K562 (cell line): ENCODE results near the gene SEPTIN1. TPM values are rescaled to one million over a fixed set of nuclear protein-coding genes. Genes with fewer than 3 reads are reported as not detected.

Source experiments
- ASH1L ChIP-seq: fragments of 450-650 bp; IDR thresholded peaks from 2 replicates; pipeline ENCODE4 v1.6.1; 2018; ENCODE audit warnings: borderline replicate concordance, mild to moderate bottlenecking, low read depth; ENCODE audit not compliant: partially characterized antibody
- ELF1 ChIP-seq: fragments of 200-800 bp; sonication (Bioruptor generic); IDR thresholded peaks from 2 replicates; pipeline ENCODE4 v1.6.1; 2016; ENCODE audit warnings: missing genetic modification characterization, missing compliant biosample characterization
- ETV1 ChIP-seq: fragments of 450-650 bp; conservative IDR thresholded peaks from 2 replicates; pipeline ENCODE4 v1.6.1; 2016; ENCODE audit warnings: missing genetic modification characterization, control low read depth, low read depth, missing compliant biosample characterization
- GTF2F1 ChIP-seq: IDR thresholded peaks from 2 replicates; pipeline ENCODE4 v1.6.1; 2011; ENCODE audit warnings: low read depth, low read length, improper control_type of control experiment
- POLR2G ChIP-seq: fragments of 200-400 bp; formaldehyde crosslinking; IDR thresholded peaks from 2 replicates; pipeline ENCODE4 v1.6.1; 2017; ENCODE audit warnings: low read depth, mild to moderate bottlenecking, antibody characterized with exemption, low read length, moderate library complexity
- RBM25 ChIP-seq: fragments of 200-400 bp; formaldehyde crosslinking; IDR thresholded peaks from 2 replicates; pipeline ENCODE4 v1.6.1; 2018; ENCODE audit warnings: low read length, low read depth, moderate library complexity; ENCODE audit not compliant: severe bottlenecking
- RHOXF2B ChIP-seq: fragments of 250-450 bp; sonication (Bioruptor Pico); conservative IDR thresholded peaks from 2 replicates; pipeline ENCODE4 v1.5.1; 2021
- SIRT6 ChIP-seq: IDR thresholded peaks from one replicate; pipeline ENCODE4 v1.6.1; 2012; ENCODE audit warnings: low read depth, mild to moderate bottlenecking, control low read depth, inconsistent platforms, low read length, moderate library complexity
- SMAD2 ChIP-seq: fragments of 150-350 bp; IDR thresholded peaks from 2 replicates; pipeline ENCODE4 v1.6.1; 2014; ENCODE audit warnings: low read depth, mild to moderate bottlenecking, low read length
- ZBED1 ChIP-seq: IDR thresholded peaks from 2 replicates; pipeline ENCODE4 v1.6.1; 2014
- ZBTB7A ChIP-seq: IDR thresholded peaks from 2 replicates; pipeline ENCODE4 v1.6.1; 2011; ENCODE audit warnings: low read depth, mild to moderate bottlenecking, low read length, moderate library complexity, borderline replicate concordance; ENCODE audit not compliant: control insufficient read depth
- ZNF609 ChIP-seq: sonication (generic); formaldehyde crosslinking; IDR thresholded peaks from 2 replicates; pipeline ENCODE4 v1.8.1; 2023; ENCODE audit warnings: missing genetic modification reagents, mild to moderate bottlenecking, borderline replicate concordance
- ZNF717 ChIP-seq: fragments of 250-450 bp; sonication (Bioruptor Pico); IDR thresholded peaks from 2 replicates; pipeline ENCODE4 v1.5.0; 2021
- polyA plus RNA-seq, 8 experiments: library from polyadenylated mRNA; depleted of rRNA in 4 of 8; stranded (reverse) in 5 of 8; unstranded in 3 of 8; fragments of >200 nt; fragmentation: Nextera tagmentation in 2 of 8; fragmentation: Illumina TruSeq in 1 of 8; extraction: Ambion mirVana in 2 of 8; extraction: Trizol in 1 of 8; gene quantifications; 2 replicates each; pipeline versions ENCODE4 v1.2.1 to v1.2.3, GENCODE V29; 2011 to 2014; ENCODE audit warnings: inconsistent platforms in 1 of 8, missing spikeins in 1 of 8
- total RNA-seq, 7 experiments: library from RNA; depleted of rRNA in 6 of 7; stranded (reverse); fragments of >200 nt in 6 of 7; fragmentation: Illumina TruSeq in 2 of 7; extraction: Trizol in 2 of 7; gene quantifications; 2 replicates each; pipeline versions ENCODE4 v1.2.1 to v1.2.3, GENCODE V29; 2011 to 2021; ENCODE audit warnings: low replicate concordance in 1 of 7
- TF ChIP-seq, protein P1 (sequence below), 2 experiments: fragments of 450-650 bp; IDR thresholded peaks; 2 replicates each; pipeline ENCODE4 v1.6.1; 2016; ENCODE audit warnings: mild to moderate bottlenecking in 2 of 2, borderline replicate concordance in 1 of 2, low read depth in 1 of 2, moderate library complexity in 1 of 2

SEPTIN1 gene
- total and polyA plus RNA-seq, 9 of the 15 experiments (the other 6 are each of a cell fraction or from before 2014, with no cell fraction given), result 0.23 to 5.6 (median 1.7) TPM; not detected in 1

DNA sequence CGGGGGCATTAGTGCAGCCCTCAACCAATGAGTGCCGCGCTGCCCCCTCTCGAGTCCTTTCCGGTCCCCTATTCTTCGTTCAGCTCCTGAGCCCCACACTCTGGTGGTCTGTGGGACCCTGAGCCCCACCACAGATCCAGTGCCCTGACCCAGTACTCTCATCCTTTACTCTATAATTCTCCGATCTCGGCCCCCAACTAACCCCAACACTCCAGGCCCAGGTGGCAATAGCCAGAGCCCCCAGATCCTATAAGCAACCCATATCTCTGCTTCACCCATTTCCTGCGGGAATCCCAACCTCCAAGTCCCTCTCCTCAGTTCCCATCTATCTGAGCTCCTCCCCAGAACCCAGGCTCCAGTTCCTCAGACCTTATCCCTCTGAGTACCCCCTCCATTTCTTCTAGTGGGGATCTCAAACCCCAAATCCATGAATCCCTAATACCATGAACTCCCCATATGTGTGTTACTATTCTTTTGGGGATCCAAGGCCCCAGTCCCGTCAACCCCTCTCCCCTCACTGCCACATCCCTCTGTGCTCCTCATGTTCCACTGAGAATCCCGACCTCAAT lies 11.0 kb downstream of the SEPTIN1 start (continued):
- no peak for TF ChIP-seq ZNF609 (CRISPR knock-in tag)
- TF ChIP-seq SIRT6, result no peak
- TF ChIP-seq ELF1, result no peak
- peak; percentile 58 for TF ChIP-seq POLR2G
- no peak for TF ChIP-seq SMAD2
- TF ChIP-seq ETV1 (tag), result 0 out of 2 replicates have a peak, but pooled peaks have one; percentile 38
- TF ChIP-seq RHOXF2B, result no peak
- no peak for TF ChIP-seq ZNF717 (CRISPR knock-in tag)
- TF ChIP-seq RBM25, result peak; percentile 47
- TF ChIP-seq, protein P1, sequence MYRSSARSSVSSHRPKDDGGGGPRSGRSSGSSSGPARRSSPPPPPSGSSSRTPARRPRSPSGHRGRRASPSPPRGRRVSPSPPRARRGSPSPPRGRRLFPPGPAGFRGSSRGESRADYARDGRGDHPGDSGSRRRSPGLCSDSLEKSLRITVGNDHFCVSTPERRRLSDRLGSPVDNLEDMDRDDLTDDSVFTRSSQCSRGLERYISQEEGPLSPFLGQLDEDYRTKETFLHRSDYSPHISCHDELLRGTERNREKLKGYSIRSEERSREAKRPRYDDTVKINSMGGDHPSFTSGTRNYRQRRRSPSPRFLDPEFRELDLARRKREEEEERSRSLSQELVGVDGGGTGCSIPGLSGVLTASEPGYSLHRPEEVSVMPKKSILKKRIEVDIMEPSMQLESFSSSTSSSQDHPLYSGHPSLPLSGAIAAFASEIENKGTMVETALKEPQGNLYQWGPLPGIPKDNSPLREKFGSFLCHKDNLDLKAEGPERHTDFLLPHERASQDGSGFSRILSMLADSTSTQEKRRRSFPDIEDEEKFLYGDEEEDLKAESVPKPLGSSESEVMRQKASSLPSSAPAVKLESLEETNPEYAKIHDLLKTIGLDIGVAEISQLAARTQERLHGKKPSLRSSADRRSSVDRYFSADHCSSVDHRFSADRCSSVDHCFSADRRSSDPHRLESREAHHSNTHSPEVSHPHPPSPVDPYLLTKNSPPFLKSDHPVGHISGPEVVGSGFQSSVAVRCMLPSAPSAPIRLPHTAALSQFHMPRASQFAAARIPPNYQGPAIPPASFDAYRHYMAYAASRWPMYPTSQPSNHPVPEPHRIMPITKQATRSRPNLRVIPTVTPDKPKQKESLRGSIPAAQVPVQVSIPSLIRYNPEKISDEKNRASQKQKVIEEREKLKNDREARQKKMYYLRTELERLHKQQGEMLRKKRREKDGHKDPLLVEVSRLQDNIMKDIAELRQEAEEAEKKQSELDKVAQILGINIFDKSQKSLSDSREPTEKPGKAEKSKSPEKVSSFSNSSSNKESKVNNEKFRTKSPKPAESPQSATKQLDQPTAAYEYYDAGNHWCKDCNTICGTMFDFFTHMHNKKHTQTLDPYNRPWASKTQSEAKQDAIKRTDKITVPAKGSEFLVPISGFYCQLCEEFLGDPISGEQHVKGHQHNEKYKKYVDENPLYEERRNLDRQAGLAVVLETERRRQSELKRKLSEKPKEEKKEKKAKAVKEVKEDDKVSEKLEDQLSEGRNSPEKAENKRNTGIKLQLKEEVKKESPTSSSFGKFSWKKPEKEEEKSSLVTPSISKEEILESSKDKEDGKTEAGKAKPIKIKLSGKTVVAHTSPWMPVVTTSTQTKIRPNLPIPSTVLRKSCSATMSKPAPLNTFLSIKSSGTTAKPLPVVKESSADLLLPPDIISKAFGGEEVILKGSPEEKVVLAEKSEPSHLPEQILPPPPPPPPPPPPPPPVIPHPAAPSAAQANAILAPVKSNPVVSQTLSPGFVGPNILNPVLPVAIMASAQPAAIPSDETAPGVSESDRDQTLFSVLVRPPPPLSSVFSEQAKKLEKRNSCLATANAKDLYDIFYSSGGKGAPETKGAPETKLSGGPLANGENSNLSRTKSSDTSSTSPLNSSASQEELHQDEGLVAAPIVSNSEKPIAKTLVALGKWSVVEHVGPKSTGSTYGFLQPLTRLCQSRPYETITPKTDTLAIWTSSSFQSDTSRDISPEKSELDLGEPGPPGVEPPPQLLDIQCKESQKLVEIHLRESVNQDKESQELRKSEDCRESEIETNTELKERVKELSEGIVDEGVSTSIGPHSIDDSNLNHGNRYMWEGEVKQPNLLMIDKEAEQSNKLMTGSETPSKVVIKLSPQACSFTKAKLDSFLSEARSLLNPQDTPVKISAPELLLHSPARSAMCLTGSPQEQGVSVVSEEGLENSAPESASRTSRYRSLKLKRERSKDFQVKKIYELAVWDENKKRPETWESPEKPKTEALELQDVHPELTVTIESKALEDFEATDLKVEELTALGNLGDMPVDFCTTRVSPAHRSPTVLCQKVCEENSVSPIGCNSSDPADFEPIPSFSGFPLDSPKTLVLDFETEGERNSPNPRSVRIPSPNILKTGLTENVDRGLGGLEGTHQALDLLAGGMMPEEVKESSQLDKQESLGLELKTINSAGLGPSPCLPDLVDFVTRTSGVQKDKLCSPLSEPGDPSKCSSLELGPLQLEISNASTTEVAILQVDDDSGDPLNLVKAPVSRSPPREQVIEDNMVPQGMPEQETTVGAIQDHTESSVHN (IDR thresholded peaks at IDR 0.05; ENCODE audit: borderline replicate concordance in 1 of 2, low read depth in 1 of 2), result no peak
- TF ChIP-seq ZBED1, result no peak
- TF ChIP-seq ZBTB7A, result peak; percentile 77; the same call in 1 of the 2 replicates
- no peak for TF ChIP-seq GTF2F1
- TF ChIP-seq ASH1L, result no peak
